Body of pancreas (tissue), 4 donors: ENCODE results near the gene EXOSC3.

Source experiments
- CTCF ChIP-seq, 7 experiments: fragments of 450-650 bp in 4 of 7; fragments of 200-600 bp in 3 of 7; sonication (generic) in 3 of 7; IDR thresholded peaks; one replicate each; pipeline ENCODE4 v1.5.1; 2016 to 2019; ENCODE audit warnings: antibody characterized with exemption in 7 of 7
- POLR2A ChIP-seq, 3 donors: fragments of 450-650 bp; IDR thresholded peaks; one replicate each; pipeline ENCODE4 v1.6.1; 2016; ENCODE audit warnings: antibody characterized with exemption in 3 of 3, mild to moderate bottlenecking in 2 of 3

GRCh38 chr9:37753489-37754190 lies 31.2 kb downstream of the EXOSC3 start, which contains the start of gene TRMT10B:
- TF ChIP-seq CTCF (IDR thresholded peaks at IDR 0.05) = peak in 3 of 7 experiments; percentile 6 to 26 (median 19)
- TF ChIP-seq POLR2A (IDR thresholded peaks at IDR 0.05) = peak in 2 of 3 donors; percentile 53 to 54
